ENCODE data around the gene CHD3. TPM values are rescaled to one million over a fixed set of nuclear protein-coding genes. Genes with fewer than 3 reads are reported as not detected.
"Not testable (repeated sequence)": the region's sequence is repeated elsewhere in the genome, so short reads cannot be mapped to it uniquely, and the experiment has no call there.

CHD3 gene
- total RNA-seq, 1 experiment from 2014 or later, result 109 TPM

GRCh38 chr17:7940034-7940433, 51.4 kb downstream of the CHD3 start:
- H3K27me3 ChIP-seq, result no peaks in the 10 kb centered on the region
- no peaks in the 10 kb centered on the region for H3K9me3 ChIP-seq (replicated peaks)
- H3K4me1 ChIP-seq, result no peaks in the 10 kb centered on the region
- DNase-seq, result no peak
- peaks cover 23% of the 10 kb centered on the region for H3K36me3 ChIP-seq
- no peak overlapping the region for H3K4me3 ChIP-seq
- H3K27ac ChIP-seq, result no peak overlapping the region

- H3K4me3 ChIP-seq, result no peak overlapping the region
- H3K27ac ChIP-seq, result no peak overlapping the region
- H3K9me3 ChIP-seq (replicated peaks), result no peaks in the 10 kb centered on the region
- H3K4me1 ChIP-seq, result no peaks in the 10 kb centered on the region
- peaks cover 28% of the 10 kb centered on the region for H3K36me3 ChIP-seq
- no peak for DNase-seq
- H3K27me3 ChIP-seq, result no peaks in the 10 kb centered on the region
Measured at GRCh38 chr17:7940743-7941142, 52.2 kb downstream of the CHD3 start.

GRCh38 chr17:7943291-7943690, 54.7 kb downstream of the CHD3 start:
- H3K36me3 ChIP-seq, result peaks cover 21% of the 10 kb centered on the region
- no peak overlapping the region for H3K4me3 ChIP-seq
- no peak overlapping the region for H3K27ac ChIP-seq
- H3K9me3 ChIP-seq (replicated peaks), result no peaks in the 10 kb centered on the region
- no peaks in the 10 kb centered on the region for H3K27me3 ChIP-seq
- no peaks in the 10 kb centered on the region for H3K4me1 ChIP-seq
- no peak for DNase-seq

GRCh38 chr17:7944326-7944725, 55.7 kb downstream of the CHD3 start:
- H3K27ac ChIP-seq, result no peak overlapping the region
- no peaks in the 10 kb centered on the region for H3K9me3 ChIP-seq (replicated peaks)
- H3K4me3 ChIP-seq, result no peak overlapping the region
- DNase-seq, result no peak
- no peaks in the 10 kb centered on the region for H3K27me3 ChIP-seq
- no peaks in the 10 kb centered on the region for H3K4me1 ChIP-seq
- peaks cover 20% of the 10 kb centered on the region for H3K36me3 ChIP-seq

GRCh38 chr17:7945651-7946050, 57.1 kb downstream of the CHD3 start:
- Histone ChIP-seq H3K36me3 (peaks cover 20% of the 10 kb centered on the region), H3K4me1 (no peaks in the 10 kb centered on the region), H3K9me3 (replicated peaks) (no peaks in the 10 kb centered on the region), H3K4me3 (no peak overlapping the region), H3K27ac (no peak overlapping the region), H3K27me3 (no peaks in the 10 kb centered on the region)
- DNase-seq, result no peak

- H3K4me3 ChIP-seq, result no peak overlapping the region
- no peaks in the 10 kb centered on the region for H3K4me1 ChIP-seq
- peaks cover 20% of the 10 kb centered on the region for H3K36me3 ChIP-seq
- H3K27ac ChIP-seq, result no peak overlapping the region
- H3K9me3 ChIP-seq (replicated peaks), result no peaks in the 10 kb centered on the region
- no peaks in the 10 kb centered on the region for H3K27me3 ChIP-seq
- no peak for DNase-seq
Measured at GRCh38 chr17:7946441-7946840, 57.9 kb downstream of the CHD3 start.

GRCh38 chr17:7947651-7948050, 59.1 kb downstream of the CHD3 start:
- Histone ChIP-seq H3K4me3 (no peak overlapping the region), H3K27ac (no peak overlapping the region), H3K27me3 (no peaks in the 10 kb centered on the region), H3K36me3 (peaks cover 20% of the 10 kb centered on the region), H3K4me1 (no peaks in the 10 kb centered on the region), H3K9me3 (replicated peaks) (no peaks in the 10 kb centered on the region)
- DNase-seq, result no peak

- Histone ChIP-seq H3K27me3 (no peaks in the 10 kb centered on the region), H3K27ac (no peak overlapping the region), H3K4me1 (no peaks in the 10 kb centered on the region), H3K4me3 (no peak overlapping the region), H3K9me3 (replicated peaks) (no peaks in the 10 kb centered on the region), H3K36me3 (peaks cover 3% of the 10 kb centered on the region; the same call in 1 of the 2 replicates)
- DNase-seq, result no peak
Measured at GRCh38 chr17:7950578-7950977, 62.0 kb downstream of the CHD3 start.

GRCh38 chr17:7951143-7951792, 62.7 kb downstream of the CHD3 start:
- DNase-seq, result no peak
- H3K9me3 ChIP-seq (replicated peaks), result no peaks in the 10 kb centered on the region
- no peaks in the 10 kb centered on the region for H3K27me3 ChIP-seq
- H3K27ac ChIP-seq, result no peak overlapping the region
- no peak overlapping the region for H3K4me3 ChIP-seq
- H3K36me3 ChIP-seq, result no peaks in the 10 kb centered on the region; the same call in 1 of the 2 replicates
- no peaks in the 10 kb centered on the region for H3K4me1 ChIP-seq

- H3K4me3 ChIP-seq; DNase-seq; H3K4me1 ChIP-seq; H3K27me3 ChIP-seq; H3K9me3 ChIP-seq (replicated peaks); H3K27ac ChIP-seq; H3K36me3 ChIP-seq: not testable (repeated sequence)
Measured at GRCh38 chr17:7953266-7953665, 64.7 kb downstream of the CHD3 start.

GRCh38 chr17:7955414-7956227, 67.0 kb downstream of the CHD3 start:
- DNase-seq, result no peak
- Histone ChIP-seq H3K4me3 (no peak overlapping the region), H3K36me3 (no peaks in the 10 kb centered on the region), H3K27me3 (no peaks in the 10 kb centered on the region), H3K4me1 (no peaks in the 10 kb centered on the region), H3K9me3 (replicated peaks) (no peaks in the 10 kb centered on the region), H3K27ac (no peak overlapping the region)

- DNase-seq, result no peak
- Histone ChIP-seq H3K27ac (no peak overlapping the region), H3K4me1 (no peaks in the 10 kb centered on the region)
Measured at GRCh38 chr17:7956228-7956965, 67.8 kb downstream of the CHD3 start.

GRCh38 chr17:7959503-7960253, 71.1 kb downstream of the CHD3 start:
- Histone ChIP-seq H3K9me3 (replicated peaks) (no peaks in the 10 kb centered on the region), H3K4me3 (no peak overlapping the region), H3K27me3 (no peaks in the 10 kb centered on the region), H3K27ac (no peak overlapping the region), H3K36me3 (no peaks in the 10 kb centered on the region), H3K4me1 (no peaks in the 10 kb centered on the region)
- no peak for DNase-seq

More at GRCh38 chr17:7956228-7956965, 67.8 kb downstream of the CHD3 start:
- H3K27me3 ChIP-seq, result no peaks in the 10 kb centered on the region
- no peak overlapping the region for H3K4me3 ChIP-seq
- no peaks in the 10 kb centered on the region for H3K9me3 ChIP-seq (replicated peaks)
- H3K36me3 ChIP-seq, result no peaks in the 10 kb centered on the region

- Histone ChIP-seq H3K4me1 (no peaks in the 10 kb centered on the region), H3K27me3 (no peaks in the 10 kb centered on the region), H3K36me3 (no peaks in the 10 kb centered on the region), H3K9me3 (replicated peaks) (no peaks in the 10 kb centered on the region), H3K27ac (no peak overlapping the region), H3K4me3 (no peak overlapping the region)
- no peak for DNase-seq
Measured at GRCh38 chr17:7961421-7961820, 72.8 kb downstream of the CHD3 start.

Measured in SJCRH30 (cell line).